ENCODE measurements around the gene POR.
"Not testable (repeated sequence)": the region's sequence is repeated elsewhere in the genome, so short reads cannot be mapped to it uniquely, and the experiment has no call there.

The POR gene

DNA sequence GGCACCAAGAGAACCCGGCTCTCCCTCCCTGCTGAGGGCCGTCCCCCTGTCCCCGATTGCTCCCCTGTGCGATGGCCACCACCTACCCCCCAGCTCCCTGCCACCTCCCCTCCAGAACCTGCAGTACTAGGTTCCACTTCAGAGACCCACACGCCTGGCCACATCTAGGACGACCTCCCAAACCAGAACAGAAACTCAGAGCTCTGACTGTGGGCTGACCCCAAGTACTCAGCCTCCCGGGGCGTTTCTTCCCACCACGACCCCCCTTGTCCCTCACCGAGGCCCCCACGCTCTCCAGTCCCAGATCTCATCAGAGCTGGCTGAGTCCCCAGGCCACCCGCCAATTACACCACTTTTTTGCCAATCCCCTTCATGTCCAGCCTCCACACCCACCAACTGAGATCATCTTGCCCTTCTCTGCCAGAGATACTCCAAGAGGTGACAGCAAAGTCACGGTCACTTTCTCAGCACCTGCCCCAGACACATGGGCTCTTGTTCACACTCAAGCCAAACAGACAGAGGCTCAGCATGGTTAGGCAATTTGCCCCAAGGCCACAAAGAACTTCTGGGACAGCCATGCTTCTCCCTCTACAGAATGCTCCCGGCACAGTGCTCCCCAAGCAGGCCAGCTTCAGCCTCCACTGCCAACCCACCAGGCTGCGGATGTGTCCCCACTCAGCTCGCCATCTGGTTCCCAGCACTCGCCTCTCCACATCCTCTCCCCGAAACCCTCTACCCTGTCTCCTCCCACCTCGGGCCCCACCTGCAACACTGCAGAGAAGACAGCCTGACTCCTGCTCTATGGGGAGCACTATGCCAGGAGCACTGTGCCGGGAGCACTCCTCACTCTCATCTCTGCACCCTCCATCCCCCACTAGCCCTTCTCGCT is 74.8 kb downstream of the POR start:
- no peak for DNase-seq (ENCODE audit: low read depth in 2 of 2)

GRCh38 chr7:75991531-75992082 is 76.7 kb downstream of the POR start:
- no peak for DNase-seq (ENCODE audit: low read depth in 2 of 2)

GRCh38 chr7:75992083-75992755 is 77.3 kb downstream of the POR start:
- DNase-seq (ENCODE audit: low read depth in 2 of 2): no peak

GRCh38 chr7:75993689-75994387 is 78.9 kb downstream of the POR start:
- no peak for DNase-seq (ENCODE audit: low read depth in 2 of 2)

DNA sequence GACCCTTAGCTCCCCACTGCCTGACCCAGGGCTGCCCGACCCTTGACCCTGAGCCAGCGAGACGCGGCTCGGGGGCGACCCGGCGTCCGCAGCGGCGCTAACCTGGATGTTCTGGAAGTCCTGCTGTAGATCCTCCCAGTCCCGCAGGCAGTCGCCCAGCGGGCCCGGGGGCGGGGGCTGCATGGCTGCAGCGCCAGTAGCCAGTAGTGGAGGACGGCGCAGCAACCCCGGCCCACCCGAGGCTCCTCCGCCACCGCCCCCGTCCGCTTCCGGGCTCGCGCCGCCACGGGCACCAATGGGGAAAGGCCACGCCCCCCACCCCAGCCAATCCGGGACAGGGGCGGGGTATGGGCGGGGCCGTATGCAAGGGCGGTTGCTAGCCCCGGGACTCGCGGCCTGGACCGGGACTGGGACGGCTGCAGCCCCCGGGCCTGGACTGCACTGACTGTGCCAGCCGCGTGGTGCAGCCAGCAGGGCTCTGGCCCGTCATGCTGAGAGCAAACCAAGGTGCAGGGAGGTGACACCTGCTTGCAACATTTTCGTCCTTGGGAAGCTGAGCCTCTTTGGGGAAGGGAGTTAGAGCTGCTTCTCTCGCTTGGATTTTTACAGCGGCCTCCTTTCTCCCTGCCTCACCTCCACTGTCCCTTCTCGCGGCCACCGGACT is 79.6 kb downstream of the POR start, which contains the start of gene TMEM120A:
TMEM120A (minus strand) TSS at position 208 of the 664 bp plus-strand sequence; CDS start at position 183, 25 bp downstream.
- peak; percentile 82 to 95 for DNase-seq (ENCODE audit: low read depth in 2 of 2)

- DNase-seq (ENCODE audit: low read depth in 2 of 2): no peak
Observed at GRCh38 chr7:75995052-75995471, 80.1 kb downstream of the POR start.

DNA sequence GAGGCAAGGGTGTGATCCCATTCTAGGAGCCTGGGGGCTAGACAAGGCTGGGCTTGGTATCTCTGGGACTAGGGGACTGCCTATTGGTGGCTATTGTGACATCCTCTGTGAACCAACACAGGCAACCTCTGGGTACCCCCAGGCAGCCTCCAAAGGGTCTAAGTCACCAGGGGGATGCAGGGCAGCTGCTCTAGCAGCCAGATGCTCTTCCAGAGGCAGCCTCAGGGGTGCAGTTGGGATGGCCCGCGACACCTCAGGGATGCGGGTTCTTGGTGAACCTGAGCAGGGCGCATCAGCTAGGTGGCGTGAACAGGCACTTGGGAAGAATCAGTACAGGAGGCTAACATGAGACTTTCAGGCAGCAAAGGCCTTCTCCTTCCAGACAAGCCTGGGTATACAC is 81.0 kb downstream of the POR start:
- no peak for DNase-seq (ENCODE audit: low read depth in 2 of 2)

DNA sequence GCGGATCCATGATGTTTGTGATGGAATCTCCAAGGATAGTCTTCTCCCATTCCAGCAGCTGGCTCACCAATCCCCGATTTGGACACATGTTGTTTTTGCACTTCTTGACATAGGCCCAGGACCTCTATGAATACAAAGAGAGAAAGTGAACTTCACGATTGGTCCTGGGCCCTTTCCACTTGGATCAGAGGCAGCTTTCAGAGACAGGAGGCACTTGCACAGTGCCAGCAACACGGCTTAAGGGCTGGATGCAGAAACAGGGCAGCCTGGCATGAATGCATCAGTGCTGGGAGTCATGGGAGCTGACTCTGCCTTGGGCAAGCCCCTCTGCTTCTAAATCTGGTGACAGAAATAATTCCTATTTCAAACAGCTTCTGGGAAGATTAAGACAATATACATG is 81.5 kb downstream of the POR start:
- no peak for DNase-seq (ENCODE audit: low read depth in 2 of 2)

DNA sequence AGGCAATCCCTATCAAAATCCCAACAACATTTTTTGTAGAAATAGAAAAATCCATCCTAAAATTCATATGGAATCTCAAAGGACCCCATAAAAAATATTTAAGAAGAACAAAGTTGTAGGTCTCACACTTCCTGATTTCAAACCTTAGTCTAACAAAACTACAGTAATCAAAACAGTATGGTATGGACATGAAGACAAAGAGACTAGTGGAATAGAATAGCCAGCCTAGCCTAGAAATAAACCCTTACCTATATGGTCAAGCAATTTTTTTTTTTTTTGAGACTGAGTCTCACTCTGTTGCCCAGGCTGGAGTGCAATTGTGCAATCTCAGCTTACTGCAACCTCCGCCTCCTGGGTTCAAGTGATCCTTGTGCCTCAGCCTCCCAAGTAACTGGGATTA is 83.1 kb downstream of the POR start:
- DNase-seq (ENCODE audit: low read depth in 2 of 2): no peak

DNA sequence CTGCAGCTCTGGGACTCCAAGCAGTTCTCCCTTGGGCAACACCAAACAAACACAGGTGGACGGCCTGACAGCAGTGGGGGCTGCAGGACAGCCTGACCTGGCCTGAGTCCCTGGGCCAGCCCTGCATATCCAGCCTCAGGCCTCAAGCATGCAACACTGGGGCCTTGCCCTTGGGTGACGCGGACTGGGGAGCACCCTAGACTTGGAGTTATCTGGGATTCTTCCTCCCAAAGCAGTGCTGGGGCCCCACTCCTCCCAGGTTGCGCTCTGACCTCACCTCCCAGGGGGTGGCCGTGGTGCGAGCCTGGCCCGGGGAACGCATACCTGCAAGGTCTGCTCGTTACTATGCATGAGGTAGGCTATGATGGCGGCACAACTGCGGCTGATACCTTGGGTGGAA is 85.6 kb downstream of the POR start:
- no peak for DNase-seq (ENCODE audit: low read depth in 2 of 2)

DNA sequence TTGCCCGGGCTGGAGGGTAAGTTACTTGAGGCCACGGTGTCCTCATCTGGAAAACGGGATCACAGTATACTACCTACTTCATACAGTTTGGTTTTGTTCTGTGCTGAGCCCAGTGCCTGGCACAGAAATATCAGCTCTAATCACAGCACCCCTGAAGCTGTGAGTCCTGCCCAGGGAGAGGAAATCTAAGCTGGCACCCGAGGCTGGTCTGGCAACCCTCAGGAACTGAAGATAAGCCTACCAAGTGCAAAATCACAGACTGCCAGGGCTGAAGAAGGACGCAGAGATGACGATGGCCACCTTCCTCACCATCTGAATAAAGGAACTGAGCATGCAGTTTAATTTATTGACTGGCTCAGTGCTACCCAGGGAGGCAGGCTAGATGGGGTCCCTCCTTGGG is 87.2 kb downstream of the POR start:
- no peak for DNase-seq (ENCODE audit: low read depth in 2 of 2)

- DNase-seq (ENCODE audit: low read depth in 2 of 2): no peak
Observed at GRCh38 chr7:76002822-76003221, 87.9 kb downstream of the POR start.

DNA sequence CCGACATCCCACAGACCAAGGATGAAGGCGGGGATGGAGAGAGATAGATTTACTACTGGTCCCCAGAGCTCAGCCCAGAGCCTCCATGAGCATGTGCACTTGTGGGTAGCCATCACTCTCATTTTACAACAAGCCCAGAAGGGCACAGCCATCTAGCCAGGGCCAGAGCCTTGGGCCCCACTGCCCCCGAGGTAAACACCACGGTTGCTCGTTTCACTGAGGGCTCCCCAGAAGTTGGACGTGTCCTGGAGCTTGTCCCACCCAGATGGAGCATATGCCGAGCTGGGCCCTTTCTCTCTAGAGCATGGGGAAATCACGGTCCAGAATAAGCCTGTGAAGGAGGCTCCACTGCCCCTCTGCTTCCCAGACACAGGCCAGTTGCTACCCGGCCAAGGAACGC is 88.4 kb downstream of the POR start:
- no peak for DNase-seq (ENCODE audit: low read depth in 2 of 2)

- DNase-seq (ENCODE audit: low read depth in 2 of 2): not testable (repeated sequence)
Observed at GRCh38 chr7:76005004-76005403, 90.0 kb downstream of the POR start.

DNA sequence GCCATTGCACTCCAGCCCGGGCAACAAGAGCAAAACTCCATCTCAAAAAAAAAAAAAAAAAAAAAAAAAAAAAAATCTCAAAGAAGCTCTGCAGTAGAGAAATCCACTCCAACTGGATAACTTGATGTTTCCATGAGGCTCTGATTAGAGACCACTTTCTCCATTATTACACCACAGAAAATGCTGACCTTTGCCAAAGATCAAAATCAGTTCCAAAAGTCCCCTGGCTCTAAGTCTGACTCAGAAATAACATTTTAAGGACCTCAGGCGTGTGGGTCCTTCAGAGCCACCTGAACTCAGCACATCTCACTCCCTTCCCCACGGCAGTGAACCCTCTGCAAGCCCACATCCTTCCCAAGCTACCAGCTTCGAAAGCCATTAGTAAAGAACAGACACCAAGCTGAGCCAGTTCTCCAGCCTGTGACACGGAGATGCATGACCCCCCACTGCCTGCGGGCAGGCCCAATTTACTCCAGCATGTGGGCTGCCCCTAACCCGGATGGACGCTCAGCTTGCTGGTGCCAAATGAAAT is 93.3 kb downstream of the POR start:
- no peak for DNase-seq (ENCODE audit: low read depth in 2 of 2)

GRCh38 chr7:76009672-76010600 is 95.0 kb downstream of the POR start:
- DNase-seq (ENCODE audit: low read depth in 2 of 2): no peak

- DNase-seq (ENCODE audit: low read depth in 2 of 2): no peak
Observed at GRCh38 chr7:76011442-76011861, 96.5 kb downstream of the POR start.

DNA sequence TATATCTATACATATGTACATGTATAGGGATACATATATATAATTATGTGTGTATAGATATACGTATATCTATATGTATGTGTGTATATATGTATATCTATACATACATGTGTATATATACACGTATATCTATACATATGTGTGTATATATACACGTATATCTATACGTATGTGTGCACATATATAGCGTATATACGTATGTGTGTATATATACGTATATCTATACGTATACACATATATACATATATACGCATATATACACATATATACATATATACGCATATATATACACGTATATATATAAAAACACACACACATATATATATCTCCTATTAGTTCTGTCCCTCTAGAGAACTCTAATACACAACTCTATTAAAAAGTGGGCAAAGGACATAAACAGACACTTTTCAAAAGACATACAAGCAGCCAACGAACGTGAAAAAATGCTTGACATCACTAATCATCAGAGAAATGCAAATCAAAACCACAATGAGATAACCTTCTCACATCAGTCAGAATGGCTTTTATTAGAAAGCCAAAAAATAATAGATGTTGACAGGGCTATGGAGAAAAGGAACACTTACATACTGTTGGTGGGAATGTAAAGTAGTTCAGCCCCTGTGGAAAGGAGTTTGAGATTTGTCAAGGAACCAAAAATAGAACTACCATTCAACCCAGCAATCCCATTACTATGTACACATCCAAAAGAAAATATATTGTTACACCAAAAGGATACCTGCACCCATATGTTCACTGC is 101.4 kb downstream of the POR start:
- no peak for DNase-seq (ENCODE audit: low read depth in 2 of 2)

DNA sequence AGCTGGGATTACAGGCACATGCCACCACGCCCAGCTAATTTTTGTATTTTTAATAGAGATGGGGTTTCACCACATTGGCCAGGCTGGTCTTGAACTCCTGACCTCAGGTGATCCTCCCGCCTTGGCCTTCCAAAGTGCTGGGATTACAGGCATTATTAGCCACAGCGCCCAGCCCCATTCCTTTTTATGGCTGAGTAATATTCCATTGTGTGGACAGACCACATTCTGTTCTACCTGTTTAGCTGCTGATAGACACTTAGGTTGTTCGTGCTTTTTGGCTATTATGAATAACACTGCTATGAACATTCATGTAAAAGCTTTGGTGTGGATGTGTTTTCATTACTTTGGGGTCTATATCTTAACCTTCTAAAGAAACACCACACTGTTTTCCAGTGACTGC is 103.6 kb downstream of the POR start:
- DNase-seq (ENCODE audit: low read depth in 2 of 2): not testable (repeated sequence)

Data from stimulated activated CD4-positive, alpha-beta T cell treated with anti-CD3 and anti-CD28 coated beads, Interleukin-12 subunit alpha, Interleukin-12 subunit beta, amount 100 ng/mL, for 24 hours (primary cell).